Fibroblast of lung (primary cell): ENCODE measurements around the gene CLIP1. TPM values are rescaled to one million over a fixed set of nuclear protein-coding genes. Genes with fewer than 3 reads are reported as not detected.
"Not testable (repeated sequence)": the region's sequence is repeated elsewhere in the genome, so short reads cannot be mapped to it uniquely, and the experiment has no call there.

ENCODE experiments used
- DNase-seq, 2 donors: peaks; one replicate each; pipeline versions ENCODE4 v3.0.0 to v3.0.0-alpha.2; 2010; ENCODE audit warnings: low read depth in 2 of 2
- H2AFZ ChIP-seq: 2 replicates; pipeline ENCODE4 v1.5.1; 2012; ENCODE audit warnings: low read length, control low read depth, inconsistent platforms
- H3K27ac ChIP-seq: 2 replicates; pipeline ENCODE4 v1.5.1; 2011; ENCODE audit warnings: low read length, control low read depth; ENCODE audit not compliant: insufficient read depth
- H3K27me3 ChIP-seq: 2 replicates; pipeline ENCODE4 v1.5.1; 2011; ENCODE audit warnings: mild to moderate bottlenecking, low read length; ENCODE audit not compliant: control insufficient read depth, insufficient read depth
- H3K36me3 ChIP-seq: 2 replicates; pipeline ENCODE4 v1.5.1; 2011; ENCODE audit warnings: low read length; ENCODE audit not compliant: control insufficient read depth, insufficient read depth
- H3K4me1 ChIP-seq: 2 replicates; pipeline ENCODE4 v1.5.1; 2011; ENCODE audit warnings: low read length; ENCODE audit not compliant: control insufficient read depth, insufficient read depth; ENCODE audit errors: extremely low read depth
- H3K4me2 ChIP-seq: 2 replicates; pipeline ENCODE4 v1.5.1; 2011; ENCODE audit warnings: low read length, control low read depth; ENCODE audit not compliant: insufficient read depth; ENCODE audit errors: extremely low read depth
- H3K4me3 ChIP-seq, 4 experiments: fragments of 200-600 bp in 1 of 4; sonication (generic) in 1 of 4; replicated peaks in 1 of 4; 2 replicates each; pipeline ENCODE4 v1.5.1; 2011 to 2016; ENCODE audit warnings: low read length in 4 of 4, low read depth in 3 of 4, mild to moderate bottlenecking in 3 of 4, control low read depth in 2 of 4, inconsistent platforms in 1 of 4, mixed read lengths in 1 of 4; ENCODE audit not compliant: insufficient read depth in 1 of 4; ENCODE audit errors: control extremely low read depth in 1 of 4
- H3K79me2 ChIP-seq: 2 replicates; pipeline ENCODE4 v1.5.1; 2012; ENCODE audit warnings: mild to moderate bottlenecking, low read length, inconsistent platforms; ENCODE audit not compliant: control insufficient read depth, insufficient read depth
- H3K9ac ChIP-seq: 2 replicates; pipeline ENCODE4 v1.5.1; 2011; ENCODE audit warnings: mild to moderate bottlenecking, low read length, control low read depth; ENCODE audit not compliant: insufficient read depth
- H3K9me3 ChIP-seq: 2 replicates; pipeline ENCODE4 v1.5.1; 2012; ENCODE audit warnings: low read depth, low read length; ENCODE audit not compliant: control insufficient read depth, insufficient read depth
- H4K20me1 ChIP-seq: 2 replicates; pipeline ENCODE4 v1.5.1; 2011; ENCODE audit warnings: low read length; ENCODE audit not compliant: control insufficient read depth, insufficient read depth; ENCODE audit errors: extremely low read depth
- EZH2 ChIP-seq: IDR thresholded peaks from 2 replicates; pipeline ENCODE4 v1.5.1; 2012; ENCODE audit warnings: low read length, control low read depth, mild to moderate bottlenecking; ENCODE audit errors: missing control alignments
- polyA plus RNA-seq, 2 donors: library from polyadenylated mRNA; depleted of rRNA in 1 of 2; stranded (reverse) in 1 of 2; unstranded in 1 of 2; fragments of >200 nt; gene quantifications; 2 replicates each; pipeline ENCODE4 v1.2.1, GENCODE V29; 2011 to 2012; ENCODE audit warnings: missing spikeins in 1 of 2
- total RNA-seq: library from RNA; depleted of rRNA; stranded (reverse); fragments of >200 nt; gene quantifications from 2 replicates; pipeline ENCODE4 v1.2.1, GENCODE V29; 2014
- TF ChIP-seq, protein P1 (sequence below), 2 donors: IDR thresholded peaks in 1 of 2; conservative IDR thresholded peaks in 1 of 2; 1 replicate in 1 of 2; 2 replicates in 1 of 2; pipeline ENCODE4 v1.5.1; 2011 to 2012; ENCODE audit warnings: low read length in 2 of 2, control low read depth in 1 of 2, inconsistent platforms in 1 of 2, low read depth in 1 of 2, mild to moderate bottlenecking in 1 of 2

The CLIP1 gene
- total and polyA plus RNA-seq, 2 donors (not counting 1 experiment from before 2014, with no cell fraction given), result 75.5 to 147 TPM

DNA sequence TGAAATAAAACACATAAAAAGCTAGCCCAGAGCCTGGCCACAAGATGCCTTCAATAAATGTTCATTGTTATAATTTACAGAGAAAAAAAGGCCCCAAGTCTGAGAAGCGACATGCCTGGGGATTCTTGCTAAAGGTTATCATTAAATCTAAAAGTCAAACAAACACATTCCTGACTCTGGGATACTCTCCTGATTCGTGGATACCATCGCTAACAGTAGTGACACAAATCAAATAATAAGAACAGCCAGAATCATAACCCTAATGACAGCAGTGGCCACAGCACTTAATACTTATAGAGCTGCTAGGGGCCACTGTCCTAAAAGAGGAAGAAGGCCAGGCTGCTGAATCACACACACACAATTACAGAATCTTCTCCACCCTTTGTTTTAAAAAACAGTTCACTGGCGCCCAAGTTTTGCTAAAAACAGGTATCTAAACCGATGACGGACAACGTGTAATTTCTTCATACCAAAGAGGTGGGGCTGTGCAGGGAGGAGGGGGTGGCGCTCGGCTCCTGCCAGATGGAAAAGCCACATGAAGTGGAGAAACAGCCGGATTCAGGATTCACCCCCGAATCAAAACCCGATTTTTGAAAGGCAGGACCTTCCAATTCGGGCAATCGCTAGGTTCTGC is 1.2 kb downstream of the CLIP1 start:
- no peaks in the 10 kb centered on the region for H4K20me1 ChIP-seq
- no peaks in the 10 kb centered on the region for H3K27me3 ChIP-seq
- H3K36me3 ChIP-seq, result no peaks in the 10 kb centered on the region
- H2AFZ ChIP-seq, result no peak overlapping the region
- H3K27ac ChIP-seq, result peak overlapping the region; percentile 97
- DNase-seq, result peak; percentile 58 to 64
- no peak for TF ChIP-seq EZH2
- TF ChIP-seq, protein P1, sequence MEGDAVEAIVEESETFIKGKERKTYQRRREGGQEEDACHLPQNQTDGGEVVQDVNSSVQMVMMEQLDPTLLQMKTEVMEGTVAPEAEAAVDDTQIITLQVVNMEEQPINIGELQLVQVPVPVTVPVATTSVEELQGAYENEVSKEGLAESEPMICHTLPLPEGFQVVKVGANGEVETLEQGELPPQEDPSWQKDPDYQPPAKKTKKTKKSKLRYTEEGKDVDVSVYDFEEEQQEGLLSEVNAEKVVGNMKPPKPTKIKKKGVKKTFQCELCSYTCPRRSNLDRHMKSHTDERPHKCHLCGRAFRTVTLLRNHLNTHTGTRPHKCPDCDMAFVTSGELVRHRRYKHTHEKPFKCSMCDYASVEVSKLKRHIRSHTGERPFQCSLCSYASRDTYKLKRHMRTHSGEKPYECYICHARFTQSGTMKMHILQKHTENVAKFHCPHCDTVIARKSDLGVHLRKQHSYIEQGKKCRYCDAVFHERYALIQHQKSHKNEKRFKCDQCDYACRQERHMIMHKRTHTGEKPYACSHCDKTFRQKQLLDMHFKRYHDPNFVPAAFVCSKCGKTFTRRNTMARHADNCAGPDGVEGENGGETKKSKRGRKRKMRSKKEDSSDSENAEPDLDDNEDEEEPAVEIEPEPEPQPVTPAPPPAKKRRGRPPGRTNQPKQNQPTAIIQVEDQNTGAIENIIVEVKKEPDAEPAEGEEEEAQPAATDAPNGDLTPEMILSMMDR (conservative IDR thresholded peaks at IDR 0.05 in 1 of 2, IDR thresholded peaks at IDR 0.05 in 1 of 2; ENCODE audit: low read depth in 1 of 2, low read length in 2 of 2), result no peak
- H3K4me2 ChIP-seq, result peak overlapping the region; percentile 93
- peaks cover 9% of the 10 kb centered on the region for H3K4me1 ChIP-seq
- peak overlapping the region; percentile 95 for H3K9ac ChIP-seq
- H3K4me3 ChIP-seq, result peak overlapping the region; percentile 72 to 98 (median 88)
- no peaks in the 10 kb centered on the region for H3K9me3 ChIP-seq
- H3K79me2 ChIP-seq, result peaks cover 52% of the 10 kb centered on the region

DNA sequence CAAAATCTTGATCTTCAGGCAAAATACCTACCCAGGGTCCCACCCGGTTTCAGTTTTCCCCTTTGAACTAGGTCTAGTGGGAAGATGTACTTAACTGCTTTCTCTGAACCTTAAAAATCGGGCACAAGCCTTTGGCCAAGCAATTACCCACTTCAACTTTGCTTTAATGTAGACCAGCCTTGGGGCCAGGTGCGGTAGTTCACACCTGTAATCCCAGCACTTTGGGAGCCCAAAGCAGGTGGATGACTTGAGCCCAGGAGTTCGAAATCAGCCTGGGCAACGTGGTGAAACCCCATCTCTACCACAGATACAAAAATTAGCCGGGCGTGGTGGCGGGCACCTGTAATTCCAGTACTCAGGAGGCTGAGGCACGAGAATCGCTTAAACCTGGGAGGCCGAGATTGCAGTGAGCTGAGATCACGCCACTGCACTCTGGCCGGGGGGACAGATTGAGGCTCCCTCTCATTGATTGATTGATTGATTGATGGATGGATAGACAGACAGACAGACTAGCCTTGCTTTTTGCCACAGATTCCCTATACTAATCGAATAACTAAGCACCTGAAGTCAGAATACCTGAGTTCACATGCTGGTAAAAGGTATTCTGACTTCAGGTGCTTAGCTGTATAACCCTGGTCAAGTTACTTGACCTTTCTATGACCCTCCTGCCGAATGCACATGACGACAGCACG is 1.9 kb downstream of the CLIP1 start:
- Histone ChIP-seq H3K27me3 (no peaks in the 10 kb centered on the region), H3K4me2 (peak overlapping the region; percentile 93), H3K4me1 (peaks cover 9% of the 10 kb centered on the region), H3K36me3 (no peaks in the 10 kb centered on the region), H3K4me3 (peak overlapping the region; percentile 72 to 98 (median 88)), H3K79me2 (peaks cover 58% of the 10 kb centered on the region), H4K20me1 (no peaks in the 10 kb centered on the region), H3K9me3 (no peaks in the 10 kb centered on the region), H2AFZ (no peak overlapping the region), H3K9ac (peak overlapping the region; percentile 95), H3K27ac (peak overlapping the region; percentile 97)
- no peak for DNase-seq
- TF ChIP-seq EZH2, result no peak
- TF ChIP-seq, protein P1 (conservative IDR thresholded peaks at IDR 0.05 in 1 of 2, IDR thresholded peaks at IDR 0.05 in 1 of 2; ENCODE audit: low read depth in 1 of 2, low read length in 2 of 2), result no peak

DNA sequence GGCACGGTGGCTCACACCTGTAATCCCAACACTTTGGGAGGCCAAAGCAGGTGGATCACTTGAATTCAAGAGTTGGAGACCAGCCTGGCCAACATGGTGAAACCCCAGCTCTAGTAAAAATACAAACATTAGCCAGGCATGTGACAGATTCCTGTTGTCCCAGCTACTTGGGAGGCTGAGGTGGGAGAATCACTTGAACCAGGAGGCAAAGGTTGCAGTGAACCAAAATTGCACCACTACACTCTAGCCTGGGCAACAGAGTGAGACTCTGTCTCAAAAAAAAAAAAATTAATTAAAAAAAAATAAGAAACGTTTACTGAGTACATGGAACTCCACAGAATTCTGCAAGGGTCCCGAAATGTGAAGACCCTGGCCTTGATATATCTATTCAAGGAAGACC is 3.4 kb downstream of the CLIP1 start:
- not testable (repeated sequence) for H3K9ac ChIP-seq, H3K4me2 ChIP-seq, H3K27ac ChIP-seq, H3K36me3 ChIP-seq, H3K27me3 ChIP-seq, H3K4me1 ChIP-seq, H3K9me3 ChIP-seq, H2AFZ ChIP-seq, H4K20me1 ChIP-seq, H3K4me3 ChIP-seq, DNase-seq
- H3K79me2 ChIP-seq, result peaks cover 68% of the 10 kb centered on the region

DNA sequence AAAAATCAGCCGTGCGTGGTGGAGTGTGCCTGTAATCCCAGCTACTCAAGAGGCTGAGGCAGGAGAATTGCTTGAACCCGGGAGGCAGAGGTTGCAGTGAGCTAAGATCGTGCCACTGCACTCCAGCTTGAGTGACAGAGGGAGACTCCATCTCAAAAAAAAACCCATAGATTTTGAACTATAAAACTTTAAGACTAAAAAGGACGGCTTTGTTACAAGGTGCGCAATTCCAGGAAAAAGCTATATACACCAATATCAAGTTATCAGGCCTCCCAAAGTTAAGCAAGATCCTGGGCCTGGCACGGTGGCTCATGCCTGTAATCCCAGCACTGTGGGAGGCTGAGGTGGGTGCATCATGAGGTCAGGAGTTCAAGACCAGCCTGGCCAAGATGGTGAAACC is 6.8 kb downstream of the CLIP1 start:
- not testable (repeated sequence) for H3K27me3 ChIP-seq, H3K4me1 ChIP-seq, DNase-seq, H4K20me1 ChIP-seq, H3K9ac ChIP-seq, H3K36me3 ChIP-seq, H3K9me3 ChIP-seq, H2AFZ ChIP-seq, H3K4me2 ChIP-seq, H3K4me3 ChIP-seq, H3K27ac ChIP-seq
- H3K79me2 ChIP-seq, result peaks cover 85% of the 10 kb centered on the region
